ENCODE data around the gene BCKDHA. TPM values are rescaled to one million over a fixed set of nuclear protein-coding genes. Genes with fewer than 3 reads are reported as not detected.
"Not testable (repeated sequence)": the region's sequence is repeated elsewhere in the genome, so short reads cannot be mapped to it uniquely, and the experiment has no call there.

Gene BCKDHA
- total RNA-seq, 2 donors from 2014 or later, result 69.0 to 72.5 TPM

DNA sequence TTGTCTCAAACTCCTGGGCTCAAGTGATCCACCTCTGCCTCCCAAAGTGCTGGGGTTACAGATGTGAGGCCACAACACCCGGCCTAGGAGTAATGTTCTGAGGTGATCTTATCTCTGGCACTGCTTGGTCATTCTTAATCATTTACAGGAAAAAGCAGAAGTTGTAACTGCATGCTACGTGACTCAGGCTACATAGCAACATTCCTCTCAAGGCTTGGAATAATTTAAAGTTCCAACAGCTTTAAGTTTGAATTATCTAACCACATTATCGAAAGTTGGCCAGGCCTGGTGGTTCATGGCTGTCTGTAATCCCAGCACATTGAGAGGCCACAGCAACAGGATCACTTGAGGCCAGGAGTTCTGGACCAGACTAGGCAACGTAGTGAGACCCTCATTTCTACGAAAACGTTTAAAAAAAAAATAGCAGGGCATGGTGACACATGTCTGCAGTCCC, 29.7 kb upstream of the BCKDHA start:
- H3K9me3 ChIP-seq, result no peaks in the 10 kb centered on the region
- TF ChIP-seq POLR2A (IDR thresholded peaks at IDR 0.05) (no peak), POLR2AphosphoS5 (IDR thresholded peaks at IDR 0.05) (no peak)
- TF ChIP-seq, protein P1, sequence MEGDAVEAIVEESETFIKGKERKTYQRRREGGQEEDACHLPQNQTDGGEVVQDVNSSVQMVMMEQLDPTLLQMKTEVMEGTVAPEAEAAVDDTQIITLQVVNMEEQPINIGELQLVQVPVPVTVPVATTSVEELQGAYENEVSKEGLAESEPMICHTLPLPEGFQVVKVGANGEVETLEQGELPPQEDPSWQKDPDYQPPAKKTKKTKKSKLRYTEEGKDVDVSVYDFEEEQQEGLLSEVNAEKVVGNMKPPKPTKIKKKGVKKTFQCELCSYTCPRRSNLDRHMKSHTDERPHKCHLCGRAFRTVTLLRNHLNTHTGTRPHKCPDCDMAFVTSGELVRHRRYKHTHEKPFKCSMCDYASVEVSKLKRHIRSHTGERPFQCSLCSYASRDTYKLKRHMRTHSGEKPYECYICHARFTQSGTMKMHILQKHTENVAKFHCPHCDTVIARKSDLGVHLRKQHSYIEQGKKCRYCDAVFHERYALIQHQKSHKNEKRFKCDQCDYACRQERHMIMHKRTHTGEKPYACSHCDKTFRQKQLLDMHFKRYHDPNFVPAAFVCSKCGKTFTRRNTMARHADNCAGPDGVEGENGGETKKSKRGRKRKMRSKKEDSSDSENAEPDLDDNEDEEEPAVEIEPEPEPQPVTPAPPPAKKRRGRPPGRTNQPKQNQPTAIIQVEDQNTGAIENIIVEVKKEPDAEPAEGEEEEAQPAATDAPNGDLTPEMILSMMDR (IDR thresholded peaks at IDR 0.05), result no peak
- H3K36me3 ChIP-seq, result no peaks in the 10 kb centered on the region
- no peak overlapping the region for H3K4me3 ChIP-seq
- intact Hi-C loops (cut with DNase I), result no loop called here
- H3K4me1 ChIP-seq (replicated peaks), result peaks cover 3% of the 10 kb centered on the region
- 47% methylated on average over 6 of the region's 6 CpGs for WGBS
- H3K27ac ChIP-seq, result no peak overlapping the region
- no peak for DNase-seq (ENCODE audit: low spot score)
- no peaks in the 10 kb centered on the region for H3K27me3 ChIP-seq (replicated peaks; ENCODE audit: insufficient read depth)

DNA sequence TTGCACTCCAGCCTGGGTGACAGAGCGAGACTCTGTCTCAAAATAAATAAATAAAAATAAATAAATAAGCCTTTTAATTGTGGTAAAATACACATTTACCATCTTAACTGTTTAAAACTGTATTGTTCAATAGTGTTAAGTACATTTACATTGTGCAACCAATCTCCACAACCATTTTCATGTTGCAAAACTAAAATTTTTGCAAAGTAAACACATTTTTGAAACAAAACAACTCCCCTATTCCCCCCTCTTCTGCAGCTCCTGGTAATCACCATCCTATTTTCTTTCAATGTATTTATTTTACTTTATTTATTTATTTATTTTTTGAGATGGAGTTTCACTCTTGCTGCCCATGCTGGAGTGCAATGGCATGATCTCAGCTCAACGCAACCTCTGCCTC, 27.8 kb upstream of the BCKDHA start:
- WGBS, result 100% methylated on average over 2 of the region's 2 CpGs

DNA sequence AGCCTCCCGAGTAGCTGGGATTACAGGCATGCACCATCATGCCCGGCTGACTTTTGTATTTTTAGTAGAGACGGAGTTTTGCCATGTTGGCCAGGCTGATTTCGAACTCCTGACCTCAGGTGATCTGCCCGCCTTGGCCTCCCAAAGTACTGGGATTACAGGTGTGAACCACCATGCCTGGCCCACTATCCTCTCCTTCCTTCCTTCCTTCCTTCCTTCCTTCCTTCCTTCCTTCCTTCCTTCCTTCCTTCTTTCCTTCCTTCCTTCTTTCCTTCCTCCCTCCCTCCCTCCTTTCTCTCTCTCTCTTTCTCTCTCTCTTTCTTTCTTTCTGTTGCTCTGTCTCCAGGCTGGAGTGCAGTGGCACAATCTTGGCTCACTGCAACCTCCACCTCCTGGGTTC, 26.5 kb upstream of the BCKDHA start:
- 72% methylated on average over 5 of the region's 5 CpGs for WGBS

More for the DNA sequence above, 27.8 kb upstream of the BCKDHA start:
- TF ChIP-seq, protein P1 (IDR thresholded peaks at IDR 0.05), result no peak
- TF ChIP-seq POLR2A (IDR thresholded peaks at IDR 0.05), result no peak
- TF ChIP-seq POLR2AphosphoS5 (IDR thresholded peaks at IDR 0.05), result no peak
- no peak for DNase-seq (ENCODE audit: low spot score)
- H3K27ac ChIP-seq, result no peak overlapping the region
- no peak overlapping the region for H3K4me3 ChIP-seq
- H3K4me1 ChIP-seq (replicated peaks), result no peaks in the 10 kb centered on the region
- no peaks in the 10 kb centered on the region for H3K9me3 ChIP-seq
- H3K27me3 ChIP-seq (replicated peaks; ENCODE audit: insufficient read depth), result no peaks in the 10 kb centered on the region
- H3K36me3 ChIP-seq, result no peaks in the 10 kb centered on the region
- intact Hi-C loops (cut with DNase I), result no loop called here

DNA sequence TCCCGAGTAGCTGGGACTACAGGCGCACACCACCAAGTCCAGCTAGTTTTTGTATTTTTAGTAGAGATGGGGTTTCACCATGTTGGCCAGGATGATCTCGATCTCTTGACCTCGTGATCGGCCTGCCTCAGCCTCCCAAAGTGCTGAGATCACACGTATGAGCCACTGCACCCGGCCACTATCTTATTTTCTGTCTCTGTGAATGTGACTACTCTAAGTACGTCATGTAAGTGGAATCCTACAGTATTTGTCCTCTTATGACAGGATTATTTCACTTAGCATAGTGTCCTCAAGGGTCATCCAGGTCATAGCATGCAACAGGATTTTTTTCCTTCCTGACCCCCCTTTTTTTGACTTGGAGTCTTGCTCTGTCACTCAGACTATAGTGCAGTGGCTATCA, 26.1 kb upstream of the BCKDHA start:
- DNase-seq (ENCODE audit: low spot score), result no peak
- H3K27ac ChIP-seq, result no peak overlapping the region
- H3K36me3 ChIP-seq, result no peaks in the 10 kb centered on the region
- TF ChIP-seq, protein P1 (IDR thresholded peaks at IDR 0.05), result no peak
- TF ChIP-seq POLR2AphosphoS5 (IDR thresholded peaks at IDR 0.05) (no peak), POLR2A (IDR thresholded peaks at IDR 0.05) (no peak)
- H3K9me3 ChIP-seq, result no peaks in the 10 kb centered on the region
- no peaks in the 10 kb centered on the region for H3K27me3 ChIP-seq (replicated peaks; ENCODE audit: insufficient read depth)
- H3K4me3 ChIP-seq, result no peak overlapping the region
- intact Hi-C loops (cut with DNase I), result no loop called here
- WGBS, result 95% methylated on average over 8 of the region's 8 CpGs
- H3K4me1 ChIP-seq (replicated peaks), result no peaks in the 10 kb centered on the region

More for the DNA sequence above, 26.5 kb upstream of the BCKDHA start:
- H3K4me1 ChIP-seq (replicated peaks); intact Hi-C loops (cut with DNase I); H3K36me3 ChIP-seq; H3K27ac ChIP-seq; H3K4me3 ChIP-seq; H3K27me3 ChIP-seq (replicated peaks; ENCODE audit: insufficient read depth); DNase-seq (ENCODE audit: low spot score); H3K9me3 ChIP-seq: not testable (repeated sequence)

DNA sequence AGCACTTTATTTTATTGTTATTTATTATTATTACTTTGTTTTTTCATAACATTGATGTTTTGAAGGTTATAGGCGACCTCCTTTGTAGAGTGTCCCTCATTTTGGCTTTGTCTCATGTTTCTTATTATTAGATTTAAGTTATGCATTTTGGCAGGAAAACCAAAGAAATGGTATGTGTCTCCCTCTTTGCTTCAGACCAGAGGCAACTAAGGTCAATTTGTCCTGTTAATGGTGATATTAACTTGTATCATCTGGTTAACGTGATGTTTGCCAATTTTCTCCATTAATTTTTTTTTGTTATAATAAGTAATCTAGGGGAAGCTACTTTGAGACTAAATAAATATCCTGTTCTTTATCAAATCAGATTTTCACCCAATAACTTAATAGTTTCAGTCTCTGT, 25.1 kb upstream of the BCKDHA start:
- TF ChIP-seq, protein P1 (IDR thresholded peaks at IDR 0.05), result no peak
- no peak for TF ChIP-seq POLR2A (IDR thresholded peaks at IDR 0.05)
- TF ChIP-seq POLR2AphosphoS5 (IDR thresholded peaks at IDR 0.05), result no peak
- Histone ChIP-seq H3K27ac (no peak overlapping the region), H3K36me3 (no peaks in the 10 kb centered on the region), H3K4me3 (no peak overlapping the region), H3K4me1 (replicated peaks) (no peaks in the 10 kb centered on the region), H3K27me3 (replicated peaks; ENCODE audit: insufficient read depth) (no peaks in the 10 kb centered on the region), H3K9me3 (no peaks in the 10 kb centered on the region)
- WGBS, result 70% methylated on average over 2 of the region's 2 CpGs
- intact Hi-C loops (cut with DNase I), result no loop called here
- no peak for DNase-seq (ENCODE audit: low spot score)

Measured in prostate gland (tissue), 2 donors.